ENCODE data around the gene CYTH4. TPM values are rescaled to one million over a fixed set of nuclear protein-coding genes. Genes with fewer than 3 reads are reported as not detected.

CYTH4 gene
- total and polyA plus RNA-seq, 12 donors = 4.7 to 80.7 (median 22.1) TPM

- no peaks in the 10 kb centered on the region for H3K4me1 ChIP-seq (replicated peaks in 1 of 2)
- TF ChIP-seq POLR2A (IDR thresholded peaks at IDR 0.05) = no peak
- no peak for TF ChIP-seq CTCF (IDR thresholded peaks at IDR 0.05)
- H3K27ac ChIP-seq = no peak overlapping the region
- peaks cover 4% of the 10 kb centered on the region for H3K27me3 ChIP-seq
- 71 to 87% (median 81%) methylated on average over 7 of the region's 7 CpGs for WGBS, 4 donors
- no peaks in the 10 kb centered on the region for H3K36me3 ChIP-seq (replicated peaks in 1 of 2)
- intact Hi-C loops (cut with DNase I) = no loop called here
- no peak overlapping the region for H3K4me3 ChIP-seq
- no peaks in the 10 kb centered on the region for H3K9me3 ChIP-seq (replicated peaks in 1 of 3)
- DNase-seq = no peak
These were observed 70.2 kb downstream of the CYTH4 start for GRCh38 chr22:37352481-37352880.

- Histone ChIP-seq H3K36me3 (replicated peaks in 1 of 2) (no peaks in the 10 kb centered on the region), H3K27me3 (peaks cover 4% of the 10 kb centered on the region), H3K4me3 (no peak overlapping the region), H3K27ac (no peak overlapping the region), H3K4me1 (replicated peaks in 1 of 2) (no peaks in the 10 kb centered on the region), H3K9me3 (replicated peaks in 1 of 3) (no peaks in the 10 kb centered on the region)
- 74 to 80% (median 76%) methylated on average over 16 of the region's 16 CpGs for WGBS, 4 donors
- intact Hi-C loops (cut with DNase I) = no loop called here
- DNase-seq = no peak
- TF ChIP-seq POLR2A (IDR thresholded peaks at IDR 0.05) = no peak
- TF ChIP-seq CTCF (IDR thresholded peaks at IDR 0.05) = no peak
These were observed 71.5 kb downstream of the CYTH4 start for GRCh38 chr22:37353839-37354238.

DNA sequence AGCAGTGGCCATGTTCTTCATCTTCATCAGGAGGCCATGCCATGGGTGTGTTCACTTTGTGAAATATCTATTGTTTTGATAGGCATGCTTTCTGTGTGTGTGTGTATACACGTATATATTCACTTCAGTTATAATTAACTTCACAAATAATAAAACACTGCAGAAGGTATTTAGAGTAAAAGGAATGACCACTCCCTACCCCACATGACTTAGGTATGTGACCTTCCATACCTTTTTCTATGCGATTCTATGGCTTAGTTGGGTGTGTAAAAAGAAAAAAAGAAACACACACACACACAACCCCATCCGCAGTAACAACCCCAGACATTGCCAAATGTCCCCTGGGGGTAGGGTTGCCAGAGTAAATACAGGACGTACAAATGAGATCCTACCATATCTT is 72.0 kb downstream of the CYTH4 start:
- H3K4me1 ChIP-seq (replicated peaks in 1 of 2) = no peaks in the 10 kb centered on the region
- 59 to 80% (median 70%) methylated on average over 4 of the region's 4 CpGs for WGBS, 4 donors
- DNase-seq = no peak
- H3K27ac ChIP-seq = no peak overlapping the region
- intact Hi-C loops (cut with DNase I) = no loop called here
- no peaks in the 10 kb centered on the region for H3K9me3 ChIP-seq (replicated peaks in 1 of 3)
- no peak overlapping the region for H3K4me3 ChIP-seq
- peaks cover 4% of the 10 kb centered on the region for H3K27me3 ChIP-seq
- TF ChIP-seq CTCF (IDR thresholded peaks at IDR 0.05) (no peak), POLR2A (IDR thresholded peaks at IDR 0.05) (no peak)
- H3K36me3 ChIP-seq (replicated peaks in 1 of 2) = no peaks in the 10 kb centered on the region

GRCh38 chr22:37354670-37355069 is 72.4 kb downstream of the CYTH4 start:
- DNase-seq = no peak
- Histone ChIP-seq H3K4me3 (no peak overlapping the region), H3K4me1 (replicated peaks in 1 of 2) (no peaks in the 10 kb centered on the region), H3K27me3 (peaks cover 4% of the 10 kb centered on the region), H3K27ac (no peak overlapping the region), H3K9me3 (replicated peaks in 1 of 3) (no peaks in the 10 kb centered on the region), H3K36me3 (replicated peaks in 1 of 2) (no peaks in the 10 kb centered on the region)
- intact Hi-C loops (cut with DNase I) = no loop called here
- TF ChIP-seq POLR2A (IDR thresholded peaks at IDR 0.05) (no peak), CTCF (IDR thresholded peaks at IDR 0.05) (no peak)
- WGBS, 4 donors = 75 to 82% (median 79%) methylated on average over 5 of the region's 5 CpGs
